ENCODE results near the gene SEC23B.
"Not testable (repeated sequence)": the region's sequence is repeated elsewhere in the genome, so short reads cannot be mapped to it uniquely, and the experiment has no call there.

GRCh38 chr20:18501672-18502071 lies 6.1 kb upstream of the SEC23B start:
- not testable (repeated sequence) for TF ChIP-seq JUNB (IDR thresholded peaks at IDR 0.05; ENCODE audit: unreplicated experiment); ETS1 (IDR thresholded peaks at IDR 0.05); POLR2AphosphoS5 (IDR thresholded peaks at IDR 0.05; ENCODE audit: low read depth); CTCF (conservative IDR thresholded peaks at IDR 0.05; ENCODE audit: low read depth in 2 of 2); EZH2 (IDR thresholded peaks at IDR 0.05; ENCODE audit: low read depth, unreplicated experiment); ZNF331 (CRISPR knock-in tag; IDR thresholded peaks at IDR 0.05; ENCODE audit: low read depth)

Data from GM23338 (cell line).